ENCODE measurements around the gene MINK1. TPM values are rescaled to one million over a fixed set of nuclear protein-coding genes. Genes with fewer than 3 reads are reported as not detected.

The MINK1 gene
- total RNA-seq, 3 donors from 2014 or later (not counting 1 experiment from before 2014, with no cell fraction given), result 103 to 122 (median 110) TPM

DNA sequence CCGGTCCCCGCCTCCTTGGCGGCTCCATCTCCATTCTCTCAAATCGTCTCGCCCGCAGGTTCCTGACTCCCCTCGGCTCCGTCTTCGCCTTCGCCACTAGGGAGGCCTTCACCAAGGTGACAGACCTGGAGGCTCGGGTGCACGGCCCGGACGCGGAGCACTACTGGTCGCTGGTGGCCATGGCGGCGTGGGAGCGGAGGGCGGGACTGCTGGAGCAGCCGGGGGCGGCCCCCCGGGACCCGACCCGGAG lies 43.5 kb upstream of the MINK1 start:
- Histone ChIP-seq H3K4me1 (ENCODE audit: control insufficient read depth, insufficient read depth, low read length) (peaks cover 35% of the 10 kb centered on the region), H3K27ac (ENCODE audit: low read length) (peak overlapping the region; percentile 21), H3K27me3 (ENCODE audit: control insufficient read depth, insufficient read depth, low read length) (peaks cover 26% of the 10 kb centered on the region), H3K36me3 (ENCODE audit: control insufficient read depth, insufficient read depth, low read length) (no peaks in the 10 kb centered on the region), H3K4me3 (ENCODE audit: low read length) (peak overlapping the region; percentile 49), H3K9me3 (ENCODE audit: control insufficient read depth, insufficient read depth, low read length) (no peaks in the 10 kb centered on the region)
- DNase-seq (no peak), ATAC-seq (peak in 2 of 3 donors; percentile 6 to 37)
- no peaks in the 10 kb centered on the region for H3K36me3 Mint-ChIP-seq
- peaks cover 13 to 16% of the 10 kb centered on the region in 2 donors for H3K4me1 Mint-ChIP-seq
- H3K27me3 Mint-ChIP-seq (ENCODE audit: low read depth in 2 of 2), result peaks cover 21% of the 10 kb centered on the region in 2 donors
- under 1% methylated on average over 25 of the region's 25 CpGs for WGBS (ENCODE audit: insufficient coverage)
- intact Hi-C loops (cut with micrococcal nuclease), result no loop called here
- TF ChIP-seq, protein P1, sequence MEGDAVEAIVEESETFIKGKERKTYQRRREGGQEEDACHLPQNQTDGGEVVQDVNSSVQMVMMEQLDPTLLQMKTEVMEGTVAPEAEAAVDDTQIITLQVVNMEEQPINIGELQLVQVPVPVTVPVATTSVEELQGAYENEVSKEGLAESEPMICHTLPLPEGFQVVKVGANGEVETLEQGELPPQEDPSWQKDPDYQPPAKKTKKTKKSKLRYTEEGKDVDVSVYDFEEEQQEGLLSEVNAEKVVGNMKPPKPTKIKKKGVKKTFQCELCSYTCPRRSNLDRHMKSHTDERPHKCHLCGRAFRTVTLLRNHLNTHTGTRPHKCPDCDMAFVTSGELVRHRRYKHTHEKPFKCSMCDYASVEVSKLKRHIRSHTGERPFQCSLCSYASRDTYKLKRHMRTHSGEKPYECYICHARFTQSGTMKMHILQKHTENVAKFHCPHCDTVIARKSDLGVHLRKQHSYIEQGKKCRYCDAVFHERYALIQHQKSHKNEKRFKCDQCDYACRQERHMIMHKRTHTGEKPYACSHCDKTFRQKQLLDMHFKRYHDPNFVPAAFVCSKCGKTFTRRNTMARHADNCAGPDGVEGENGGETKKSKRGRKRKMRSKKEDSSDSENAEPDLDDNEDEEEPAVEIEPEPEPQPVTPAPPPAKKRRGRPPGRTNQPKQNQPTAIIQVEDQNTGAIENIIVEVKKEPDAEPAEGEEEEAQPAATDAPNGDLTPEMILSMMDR (IDR thresholded peaks at IDR 0.05), result no peak
- peak overlapping the region; percentile 85 for H3K27ac Mint-ChIP-seq
- H3K9me3 Mint-ChIP-seq, result no peaks in the 10 kb centered on the region
- peak overlapping the region; percentile 83 for H3K4me3 Mint-ChIP-seq

DNA sequence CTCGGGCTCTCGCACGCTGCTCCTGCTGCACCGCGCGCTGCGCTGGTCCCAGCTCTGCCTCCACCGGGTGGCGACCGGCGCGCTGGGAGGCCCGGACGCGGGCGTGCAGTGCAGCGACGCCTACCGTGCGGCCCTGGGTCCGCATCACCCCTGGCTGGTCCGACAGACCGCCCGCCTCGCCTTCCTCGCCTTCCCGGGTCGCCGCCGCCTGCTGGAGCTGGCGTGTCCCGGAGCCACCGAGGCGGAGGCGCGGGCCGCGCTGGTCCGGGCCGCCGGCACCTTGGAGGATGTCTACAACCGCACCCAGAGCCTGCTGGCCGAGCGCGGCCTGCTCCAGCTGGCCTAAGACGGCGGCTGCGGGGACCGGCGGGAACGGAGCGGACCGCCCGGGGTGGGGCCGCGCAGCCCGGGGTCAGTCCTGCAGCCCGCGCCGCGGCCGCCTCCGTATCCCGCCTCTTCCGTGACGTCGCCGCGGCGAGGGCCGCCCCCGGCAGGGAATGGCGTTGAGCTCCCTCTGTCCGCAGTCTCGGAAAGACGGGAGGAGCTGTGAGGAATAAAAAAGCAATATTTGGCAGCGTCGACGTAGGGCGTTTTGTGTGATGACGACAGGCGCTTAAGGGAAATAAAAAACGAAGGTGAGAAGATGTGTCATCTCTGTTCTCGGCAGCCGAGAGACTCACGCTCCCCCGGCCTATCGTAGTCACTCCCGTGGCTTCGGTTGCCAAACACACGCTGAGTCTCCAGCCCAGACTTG lies 43.0 kb upstream of the MINK1 start:
- Histone ChIP-seq H3K36me3 (ENCODE audit: control insufficient read depth, insufficient read depth, low read length) (no peaks in the 10 kb centered on the region), H3K4me3 (ENCODE audit: low read length) (peak overlapping the region; percentile 59), H3K27me3 (ENCODE audit: control insufficient read depth, insufficient read depth, low read length) (peaks cover 24% of the 10 kb centered on the region), H3K27ac (ENCODE audit: low read length) (peak overlapping the region; percentile 79), H3K4me1 (ENCODE audit: control insufficient read depth, insufficient read depth, low read length) (peaks cover 33% of the 10 kb centered on the region), H3K9me3 (ENCODE audit: control insufficient read depth, insufficient read depth, low read length) (no peaks in the 10 kb centered on the region)
- no peaks in the 10 kb centered on the region for H3K36me3 Mint-ChIP-seq
- peaks cover 13 to 16% of the 10 kb centered on the region in 2 donors for H3K4me1 Mint-ChIP-seq
- DNase-seq (peak; percentile 78 to 90), ATAC-seq (peak; percentile 79 to 92 (median 82))
- peak overlapping the region; percentile 93 for H3K4me3 Mint-ChIP-seq
- H3K9me3 Mint-ChIP-seq, result no peaks in the 10 kb centered on the region
- under 1% methylated on average over 91 of the region's 91 CpGs for WGBS (ENCODE audit: insufficient coverage)
- TF ChIP-seq, protein P1 (IDR thresholded peaks at IDR 0.05), result peak; percentile 84
- intact Hi-C loops (cut with micrococcal nuclease), result loop anchor here (2.0 to 5.0 kb wide), 2 partner anchors 17 to 78 kb away; partner anchors contain the start of genes ARRB2 and PLD2
- H3K27ac Mint-ChIP-seq, result peak overlapping the region; percentile 85
- peaks cover 19 to 21% of the 10 kb centered on the region in 2 donors for H3K27me3 Mint-ChIP-seq (ENCODE audit: low read depth in 2 of 2)

DNA sequence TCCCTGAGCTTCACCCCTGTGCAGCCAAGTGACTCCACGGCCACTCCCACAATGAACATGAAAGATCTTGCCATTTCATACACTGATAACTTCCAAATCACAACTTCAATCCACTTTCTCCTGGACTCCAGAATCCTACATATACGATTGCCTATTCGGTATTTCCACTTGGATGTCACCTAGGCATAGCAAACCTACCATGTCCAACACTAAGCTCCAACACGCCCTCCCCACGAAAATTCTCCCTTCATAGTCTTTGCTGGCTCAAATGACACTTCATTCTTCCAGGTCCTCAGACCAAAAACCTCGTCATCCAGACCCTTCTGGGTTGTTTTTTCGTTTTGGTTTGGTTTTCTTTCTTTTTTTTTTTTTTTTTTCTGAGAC lies 42.4 kb upstream of the MINK1 start:
- peaks cover 18% of the 10 kb centered on the region for H3K27me3 ChIP-seq (ENCODE audit: control insufficient read depth, insufficient read depth, low read length)
- H3K4me3 ChIP-seq (ENCODE audit: low read length), result peak overlapping the region; percentile 59
- TF ChIP-seq, protein P1 (IDR thresholded peaks at IDR 0.05), result no peak
- peak overlapping the region; percentile 93 for H3K4me3 Mint-ChIP-seq
- H3K27me3 Mint-ChIP-seq (ENCODE audit: low read depth in 2 of 2), result peaks cover 17 to 21% of the 10 kb centered on the region in 2 donors
- H3K4me1 Mint-ChIP-seq, result peaks cover 14 to 18% of the 10 kb centered on the region in 2 donors
- H3K36me3 ChIP-seq (ENCODE audit: control insufficient read depth, insufficient read depth, low read length), result no peaks in the 10 kb centered on the region
- ATAC-seq (no peak), DNase-seq (no peak)
- H3K27ac ChIP-seq (ENCODE audit: low read length), result peak overlapping the region; percentile 79
- intact Hi-C loops (cut with micrococcal nuclease), result loop anchor here (2.0 to 5.0 kb wide), 2 partner anchors 16 to 78 kb away; partner anchors contain the start of genes ARRB2 and PLD2
- H3K36me3 Mint-ChIP-seq, result no peaks in the 10 kb centered on the region
- H3K9me3 Mint-ChIP-seq, result no peaks in the 10 kb centered on the region
- peak overlapping the region; percentile 85 for H3K27ac Mint-ChIP-seq
- no peaks in the 10 kb centered on the region for H3K9me3 ChIP-seq (ENCODE audit: control insufficient read depth, insufficient read depth, low read length)
- 63% methylated on average over 5 of the region's 7 CpGs for WGBS (ENCODE audit: insufficient coverage)
- peaks cover 30% of the 10 kb centered on the region for H3K4me1 ChIP-seq (ENCODE audit: control insufficient read depth, insufficient read depth, low read length)
